GM18498 (cell line): ENCODE results near the gene TDRD12.

Source experiments
- ATAC-seq: cut with Tn5 transposase; IDR thresholded peaks from one replicate; pipeline ENCODE4 v1.9.1; 2021; ENCODE audit warnings: mild to moderate bottlenecking, moderate library complexity; ENCODE audit not compliant: unreplicated experiment

Gene TDRD12

DNA sequence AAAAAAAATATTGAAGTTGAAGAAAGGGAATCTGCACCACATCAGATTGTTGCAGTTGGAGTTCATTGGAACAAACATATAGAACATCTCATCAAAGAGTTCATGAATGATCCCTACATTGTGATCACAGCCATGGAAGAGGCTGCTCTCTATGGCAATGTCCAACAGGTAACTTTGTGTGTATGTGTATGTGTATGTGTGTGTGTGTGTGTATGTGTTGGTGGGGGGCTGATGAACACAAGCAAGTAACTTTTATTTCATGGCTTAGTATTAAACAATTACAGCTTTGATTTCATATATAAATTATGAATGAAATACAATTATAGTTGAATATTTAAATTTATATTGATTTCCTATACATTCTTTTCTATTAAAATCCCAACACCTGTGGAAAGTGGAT is 80.6 kb downstream of the TDRD12 start:
- no peak for ATAC-seq

DNA sequence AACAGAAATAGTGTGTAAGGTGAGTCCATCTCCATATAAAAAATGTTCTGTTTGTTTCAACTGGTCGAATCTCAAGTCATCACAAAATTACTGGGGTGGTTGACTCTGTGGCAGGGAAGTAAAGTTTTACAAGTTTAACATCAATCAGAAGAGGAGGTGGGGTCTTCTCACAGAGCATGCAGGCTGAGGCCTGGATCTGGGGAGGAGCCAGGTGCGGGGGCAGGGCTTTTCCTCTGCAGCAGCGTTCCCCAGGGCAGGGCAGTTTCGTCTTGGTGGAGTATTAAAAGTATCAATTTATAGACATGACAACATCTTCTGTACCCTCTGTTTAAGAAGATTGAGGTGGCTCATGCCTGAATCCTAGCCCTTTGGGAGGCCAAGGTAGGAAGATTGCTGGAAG is 81.2 kb downstream of the TDRD12 start:
- no peak for ATAC-seq

DNA sequence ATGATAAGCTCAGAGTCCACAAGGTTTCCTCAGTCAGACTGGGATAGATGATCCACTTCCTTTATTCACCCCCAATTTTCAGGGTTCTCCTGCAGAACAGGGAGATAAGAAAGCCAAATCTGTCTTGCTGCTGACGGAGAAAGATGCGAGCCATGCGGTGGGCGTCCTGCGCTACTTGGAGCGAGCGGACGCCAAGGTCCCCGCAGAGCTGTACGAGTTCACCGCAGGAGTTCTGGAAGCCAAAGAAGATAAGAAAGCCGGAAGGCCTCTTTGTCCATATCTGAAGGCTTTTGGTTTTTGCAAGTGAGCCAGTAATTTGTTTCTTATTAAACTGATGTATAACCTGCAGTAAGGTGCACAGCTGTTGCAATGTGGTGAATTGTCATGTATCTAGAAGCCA is 83.3 kb downstream of the TDRD12 start:
- ATAC-seq = no peak

DNA sequence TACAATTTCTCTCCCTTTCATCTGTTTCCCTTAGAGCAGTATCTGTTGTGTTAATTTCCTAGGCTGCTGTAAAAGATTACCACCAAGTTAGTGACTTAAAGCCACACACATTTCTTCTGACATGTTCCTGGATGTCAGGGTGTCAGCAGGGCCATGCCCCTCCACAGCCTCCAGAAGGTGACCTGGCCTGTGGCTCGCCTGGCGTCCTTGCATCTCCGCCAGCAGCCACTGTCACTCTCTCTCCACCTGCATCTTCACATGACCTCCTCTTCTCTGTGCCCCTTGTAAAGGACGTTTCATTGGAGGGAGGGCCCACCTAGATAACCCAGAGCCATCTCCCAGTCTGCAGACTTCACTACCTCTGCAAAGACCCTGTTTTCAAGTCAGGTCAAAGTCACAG is 88.7 kb downstream of the TDRD12 start:
- ATAC-seq = no peak

DNA sequence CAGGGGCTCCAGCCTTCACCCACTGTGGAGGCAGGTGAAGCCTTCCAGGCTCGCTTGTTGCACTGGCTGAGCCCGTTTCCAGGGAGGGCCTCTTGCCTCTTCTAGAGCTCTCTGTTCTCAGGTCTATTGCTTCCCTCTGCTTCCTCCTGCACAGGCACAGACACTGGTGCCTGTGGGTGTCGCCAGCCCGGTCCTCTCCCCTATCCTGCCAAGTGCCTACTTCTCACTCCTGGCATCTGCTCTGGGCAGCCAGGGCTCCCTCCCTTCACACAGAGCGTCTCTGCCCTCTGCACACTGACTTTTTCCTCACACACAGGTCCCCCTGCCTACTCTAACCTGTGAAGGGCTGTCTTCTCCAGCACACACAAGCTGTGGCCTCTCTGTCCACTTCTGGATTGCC is 89.7 kb downstream of the TDRD12 start:
- ATAC-seq = no peak

DNA sequence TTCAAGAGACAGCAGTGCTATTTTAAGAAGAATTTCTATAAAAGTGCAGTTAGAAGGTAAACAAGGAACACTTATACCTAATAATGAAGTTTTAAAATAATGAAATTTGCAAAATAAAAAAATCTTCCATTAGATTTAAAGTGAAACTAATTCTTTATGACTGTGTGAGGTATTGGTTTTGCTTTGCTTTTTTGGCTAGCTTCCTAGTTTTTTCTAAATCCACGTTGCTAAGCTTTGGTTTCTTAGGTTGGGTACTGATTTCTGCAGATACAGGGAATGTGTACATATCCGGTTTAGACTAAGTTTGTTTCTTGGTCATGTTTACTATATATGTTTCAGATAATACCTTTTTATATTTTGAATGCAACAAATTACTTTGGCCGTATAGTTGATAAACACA is 90.2 kb downstream of the TDRD12 start:
- ATAC-seq = no peak

DNA sequence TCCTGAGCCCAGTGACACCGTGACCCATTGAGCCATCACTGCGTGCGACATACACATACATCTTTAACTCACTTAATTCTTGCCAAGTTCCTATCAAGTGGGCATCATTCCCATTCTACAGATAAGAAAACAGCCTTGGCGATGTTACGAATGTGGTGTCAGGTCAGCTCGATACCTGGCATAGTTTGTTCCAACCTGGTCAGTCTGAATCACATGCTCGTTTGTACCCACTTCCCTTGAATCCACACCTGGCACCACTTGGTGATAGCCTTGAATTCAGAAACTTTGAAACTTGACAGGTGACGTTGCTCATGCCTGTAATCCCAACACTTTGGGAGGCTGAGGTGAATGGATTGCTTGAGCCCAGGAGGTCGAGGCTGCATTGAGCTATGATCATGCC is 90.9 kb downstream of the TDRD12 start:
- ATAC-seq = no peak

DNA sequence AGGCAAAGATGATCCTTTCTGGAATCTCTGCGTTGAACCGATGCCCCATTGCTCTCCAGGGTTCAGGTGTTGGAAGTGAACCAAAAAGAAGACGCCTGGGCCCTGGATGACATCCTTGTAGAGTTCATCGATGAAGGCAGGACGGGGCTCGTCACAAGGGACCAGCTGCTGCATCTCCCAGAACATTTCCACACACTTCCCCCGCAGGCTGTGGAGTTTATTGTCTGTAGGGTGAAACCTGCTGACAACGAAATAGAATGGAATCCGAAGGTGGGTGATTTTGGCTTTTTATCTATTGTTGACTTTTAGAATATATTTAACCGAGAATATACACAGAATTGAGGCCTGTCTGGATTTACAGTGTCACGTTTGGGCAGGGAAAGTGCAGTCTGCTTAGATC is 91.6 kb downstream of the TDRD12 start:
- no peak for ATAC-seq

DNA sequence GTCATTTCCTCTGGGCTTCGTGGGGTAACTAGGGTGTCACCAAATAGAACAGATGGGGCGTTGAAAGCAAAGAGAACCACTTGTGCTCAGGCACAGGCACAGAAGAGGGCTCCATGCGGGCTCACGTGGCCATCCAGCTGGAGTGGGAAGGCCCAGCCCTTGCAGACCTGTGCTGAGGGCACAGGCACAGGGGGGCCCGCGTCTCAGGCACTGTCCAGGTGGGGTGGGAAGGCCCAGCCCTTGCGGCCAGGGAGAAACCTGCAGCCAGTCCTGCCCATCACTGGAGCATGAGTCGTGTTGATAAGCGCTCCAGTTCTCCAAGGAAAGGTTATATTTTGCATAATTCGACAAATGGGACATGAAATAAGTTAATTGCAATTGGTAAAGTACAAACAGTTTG is 92.5 kb downstream of the TDRD12 start:
- no peak for ATAC-seq

DNA sequence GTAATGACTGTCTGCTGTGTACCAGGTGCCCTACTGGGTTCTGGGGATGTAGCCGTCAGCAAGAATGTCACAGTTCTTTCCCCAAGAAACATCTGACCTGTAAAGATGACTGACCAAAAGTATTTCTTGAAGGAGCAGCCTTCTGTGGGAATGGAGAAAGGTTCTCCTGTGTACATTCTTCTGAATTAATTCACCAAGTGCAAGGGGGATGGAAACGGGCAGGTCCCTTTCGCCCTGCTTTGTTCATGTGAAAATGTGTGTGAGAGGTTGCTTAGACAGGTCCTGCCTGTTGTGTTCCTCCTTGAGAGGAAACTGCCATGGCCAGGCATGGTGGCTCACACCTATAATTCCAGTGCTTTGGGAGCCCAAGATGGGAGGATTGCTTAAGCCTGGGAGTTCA is 93.0 kb downstream of the TDRD12 start:
- ATAC-seq = no peak

DNA sequence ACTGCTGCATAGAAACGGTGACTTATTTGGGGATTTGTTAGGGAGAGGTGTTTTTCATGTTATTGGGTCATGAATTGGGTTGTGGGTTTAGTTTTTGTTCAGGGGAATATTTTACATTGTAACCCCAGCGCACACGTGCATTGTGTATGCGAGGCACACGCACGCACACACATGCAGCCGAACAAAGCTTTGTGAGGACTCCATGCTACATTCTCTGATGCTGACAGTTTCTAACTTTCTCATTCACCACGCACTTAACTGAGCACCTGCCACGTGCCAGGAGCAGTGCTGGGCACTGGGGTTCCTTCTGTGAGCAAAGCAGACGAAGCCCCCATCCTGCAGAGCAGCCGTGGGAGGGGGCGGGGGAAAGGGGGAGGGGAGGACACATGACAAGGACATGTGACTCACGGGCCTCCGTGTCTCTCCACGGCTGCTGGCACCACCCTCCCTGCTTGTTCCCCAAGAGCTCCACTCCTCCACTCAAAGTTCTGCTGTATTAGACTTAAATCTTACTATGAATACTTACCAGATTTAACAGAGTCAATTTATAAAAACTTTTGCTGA is 94.4 kb downstream of the TDRD12 start:
- ATAC-seq = no peak

DNA sequence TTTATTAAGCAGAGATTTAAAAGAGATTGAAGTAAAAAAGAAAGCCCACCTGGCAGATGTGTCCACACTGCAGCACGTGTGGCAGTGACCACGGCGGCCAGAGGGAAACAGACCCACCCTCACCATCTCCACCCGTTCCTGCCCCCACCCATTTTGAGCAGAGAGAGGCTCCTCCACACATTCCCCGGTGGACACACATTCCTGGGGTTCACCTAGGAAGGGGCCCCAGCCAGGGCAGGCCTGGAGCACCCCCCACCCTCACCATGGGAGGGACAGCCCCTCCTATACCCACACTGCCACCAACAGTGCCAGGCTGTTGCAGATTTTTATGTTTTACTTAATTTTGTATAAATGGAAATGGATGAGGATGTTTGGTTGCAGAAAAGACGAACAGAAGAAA is 95.1 kb downstream of the TDRD12 start:
- ATAC-seq = no peak

DNA sequence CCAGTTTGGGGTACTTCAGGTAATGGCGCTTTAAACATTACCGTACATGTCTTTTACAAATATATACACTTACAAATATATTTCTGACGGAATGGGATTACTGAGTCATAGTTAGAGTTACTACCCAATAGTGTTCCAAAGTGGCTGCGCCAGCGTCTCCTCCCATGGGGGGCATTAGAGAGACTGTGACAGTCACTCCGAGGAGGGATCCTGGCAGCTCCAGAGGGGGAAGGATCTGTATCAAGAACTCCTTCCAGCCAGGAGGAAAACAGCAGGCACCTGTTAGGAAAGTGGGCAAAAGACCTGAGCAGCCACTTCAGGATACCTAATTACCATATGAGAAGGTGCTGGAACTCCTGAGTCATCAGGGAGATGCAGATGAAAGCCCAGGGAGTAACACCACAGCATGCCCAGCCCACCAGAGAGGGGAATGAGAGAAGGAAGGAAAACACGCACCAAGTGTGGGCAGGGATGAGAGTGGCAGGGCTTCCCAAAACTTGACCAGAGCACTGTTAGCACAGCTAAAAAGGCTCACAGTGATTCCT is 97.1 kb downstream of the TDRD12 start:
- ATAC-seq = no peak

DNA sequence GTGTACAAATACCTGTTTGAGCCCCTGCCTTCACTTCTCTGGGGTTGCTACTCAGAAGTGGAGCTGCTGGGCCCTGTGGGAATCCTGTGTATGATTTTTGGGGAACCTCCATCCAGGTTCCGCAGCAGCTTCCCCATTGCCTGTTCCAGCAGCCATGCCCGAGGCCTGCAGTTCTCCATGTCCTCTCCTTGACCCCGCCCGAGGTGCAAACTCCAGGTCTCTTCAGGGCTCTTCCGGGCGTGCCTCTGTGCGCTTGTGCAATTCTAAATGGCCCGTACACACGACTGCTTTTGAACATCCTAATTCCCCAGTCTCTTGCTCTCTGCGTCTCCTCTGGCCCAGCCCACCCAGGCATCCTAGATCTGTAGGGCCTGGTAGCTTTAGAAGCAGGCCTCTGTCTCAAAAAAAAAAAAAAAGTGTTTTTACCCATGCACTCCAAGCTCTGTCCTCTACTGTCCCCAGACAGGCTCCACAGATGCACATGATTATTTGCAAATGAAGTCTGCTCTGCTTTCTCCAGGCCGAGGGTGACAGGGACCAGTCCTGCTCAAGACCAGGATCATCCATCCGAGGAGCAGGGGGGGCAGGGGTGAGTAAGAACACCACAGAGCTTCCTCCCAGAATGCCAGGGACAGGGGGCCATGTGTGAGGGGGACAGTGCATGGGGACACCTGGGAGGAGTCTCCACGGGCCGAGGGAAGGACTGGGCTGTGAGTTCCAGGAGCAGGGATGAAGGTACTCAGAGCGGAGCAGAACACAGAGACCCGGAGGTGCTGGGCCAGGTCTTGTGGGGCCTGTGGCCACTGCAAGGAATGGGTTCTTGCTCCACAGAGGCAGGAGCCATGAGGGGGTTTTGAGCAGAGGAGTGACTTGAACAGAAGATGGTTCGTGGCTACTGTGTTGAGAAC is 98.3 kb downstream of the TDRD12 start:
- no peak for ATAC-seq

DNA sequence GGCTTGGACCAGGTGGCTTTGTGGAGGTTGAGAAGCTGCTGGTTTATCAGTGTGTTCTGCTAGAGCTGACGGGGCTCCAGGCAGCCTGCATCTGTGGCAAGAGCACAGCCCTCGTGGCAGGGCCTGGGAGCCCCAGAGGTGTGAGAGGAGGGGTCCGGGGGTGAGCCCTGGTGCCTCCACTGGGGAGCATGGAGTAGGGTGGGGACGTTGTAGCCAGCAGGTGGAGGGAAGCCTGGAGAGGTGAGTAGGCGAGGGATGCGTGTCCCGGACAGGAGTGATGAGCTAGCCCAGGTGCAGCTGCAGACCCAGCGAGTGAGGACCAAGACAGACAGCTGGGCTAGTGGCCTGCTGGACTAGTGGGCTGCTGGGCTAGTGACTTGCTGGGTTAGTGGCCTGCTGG is 99.0 kb downstream of the TDRD12 start:
- no peak for ATAC-seq

DNA sequence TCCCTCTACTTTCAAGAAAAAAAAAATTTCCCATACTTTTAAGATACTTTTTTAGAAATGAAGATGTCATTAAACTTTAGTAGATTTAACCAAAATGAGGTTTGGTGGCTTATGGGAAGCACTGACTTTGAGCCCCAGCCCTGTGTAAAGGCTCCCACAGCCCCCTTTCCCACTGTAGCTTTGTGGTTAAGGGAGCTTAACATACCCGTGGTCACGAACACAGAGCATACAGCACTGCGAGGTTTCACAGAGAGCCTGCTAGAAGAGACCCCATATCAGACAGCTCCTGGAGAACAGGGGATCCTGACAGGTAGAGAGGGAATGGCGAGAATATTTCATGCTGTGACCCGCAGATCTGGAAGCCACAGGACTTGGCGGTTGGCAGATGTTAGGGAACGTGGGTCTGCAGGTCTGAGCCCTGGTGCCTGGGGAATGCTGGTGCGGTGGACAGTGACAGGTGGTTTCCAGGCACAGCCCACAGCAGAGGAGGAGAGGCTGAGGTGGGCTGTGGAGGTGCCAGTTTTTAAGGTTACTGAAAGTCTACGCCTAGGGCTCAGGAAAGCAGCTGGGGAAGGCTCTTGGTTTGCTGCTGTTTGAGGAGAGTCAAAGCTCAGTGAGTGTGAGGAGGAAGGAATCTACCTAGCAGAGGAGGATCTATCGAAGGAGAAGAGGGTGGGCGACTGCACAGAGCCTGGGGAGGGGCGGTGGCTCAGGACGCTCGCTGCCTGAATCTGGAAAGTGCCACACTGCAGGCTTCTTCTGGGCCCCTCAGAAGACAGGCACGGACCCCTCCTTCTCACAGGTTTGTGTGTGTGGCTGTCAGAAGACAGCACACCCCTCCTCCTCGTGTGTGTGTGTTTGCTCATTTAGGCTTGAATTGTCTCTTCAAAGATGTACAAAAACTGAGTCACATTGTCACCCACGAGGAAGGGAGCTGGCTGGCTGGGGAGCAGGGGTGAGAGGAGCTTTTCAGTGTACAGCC is 100.1 kb downstream of the TDRD12 start:
- ATAC-seq = no peak

DNA sequence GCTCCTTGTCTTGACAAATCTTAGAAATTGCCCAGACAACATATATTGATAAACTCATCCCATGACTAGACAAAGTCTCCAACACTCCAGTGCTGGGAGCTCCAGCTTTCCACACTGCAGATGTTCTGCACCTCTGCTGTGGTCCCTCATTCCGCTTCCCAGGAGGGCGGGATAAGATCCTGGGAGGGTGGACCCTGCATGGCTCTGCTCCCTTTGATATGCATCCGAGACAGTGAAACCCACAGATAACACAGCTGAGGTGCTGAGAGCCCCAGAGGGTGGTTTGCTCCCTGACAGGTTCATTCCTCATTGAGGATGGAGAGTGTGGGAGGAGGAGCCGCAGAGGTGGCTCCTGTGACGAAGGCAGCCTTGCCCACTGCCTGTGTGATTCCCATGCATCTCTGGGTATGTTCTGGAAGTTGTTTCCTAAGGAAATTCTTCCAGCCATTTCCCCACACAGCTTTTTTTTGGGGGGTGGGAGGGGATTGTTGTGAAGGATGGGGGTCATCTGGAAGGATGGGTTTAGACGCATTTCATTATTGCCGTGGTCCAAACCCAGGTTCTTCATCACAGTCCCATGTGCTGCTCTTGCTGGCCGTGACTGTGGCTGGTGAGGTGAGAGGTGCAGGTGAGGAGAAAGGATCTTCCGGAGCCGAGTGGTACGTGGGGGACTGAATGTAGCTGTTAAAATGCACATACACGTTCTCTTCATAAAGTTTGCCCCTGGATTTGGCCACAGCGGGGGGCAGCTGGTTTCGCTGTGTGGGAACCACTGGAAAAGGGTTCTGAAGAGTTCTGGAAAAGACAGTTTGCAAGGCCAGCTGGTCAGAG is 103.6 kb downstream of the TDRD12 start:
- no peak for ATAC-seq

DNA sequence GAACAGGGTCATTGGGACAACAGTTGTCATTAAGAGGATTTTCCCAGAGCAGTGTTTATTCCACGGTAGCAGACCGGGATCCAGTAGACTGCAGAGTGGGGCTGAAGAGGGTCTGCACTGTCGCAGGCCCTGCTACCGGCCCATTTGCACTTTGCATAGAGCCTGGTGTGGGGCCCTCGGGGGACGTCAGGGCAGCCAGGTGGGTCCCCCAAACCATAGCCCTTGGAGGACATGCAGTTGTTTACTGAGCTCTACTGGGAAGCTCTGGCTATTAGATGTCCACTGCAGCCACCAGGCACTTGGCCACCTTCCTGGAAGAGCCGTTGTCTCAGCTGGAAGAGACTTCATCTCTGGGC is 104.2 kb downstream of the TDRD12 start:
- ATAC-seq = no peak

DNA sequence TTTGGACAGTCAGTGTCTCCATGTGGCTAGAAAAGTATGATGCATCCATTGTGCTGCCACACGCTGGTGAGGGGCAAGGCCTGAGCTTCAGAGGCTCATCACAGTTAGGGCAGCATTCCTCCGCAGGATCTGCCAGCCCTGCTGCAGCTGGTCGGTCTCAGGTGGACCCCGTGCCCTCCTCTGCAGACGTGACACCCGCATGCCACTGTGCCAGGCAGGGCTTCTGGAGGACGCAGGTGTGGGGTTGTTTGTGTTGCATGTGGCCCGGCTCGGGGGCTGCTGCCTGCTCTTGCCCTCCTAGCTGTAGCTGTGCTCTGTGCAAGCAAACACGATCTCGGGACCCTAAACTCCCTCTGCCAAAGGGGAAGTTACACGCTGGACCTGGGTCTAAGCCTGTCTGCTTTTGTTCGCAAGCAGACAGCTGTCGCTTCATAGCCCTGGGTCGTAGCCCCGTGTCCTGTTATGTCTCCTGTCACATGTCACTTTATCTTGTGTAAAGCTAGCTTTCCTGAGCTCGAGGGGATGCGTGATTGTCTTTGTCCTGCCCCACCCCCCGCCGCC is 104.7 kb downstream of the TDRD12 start:
- ATAC-seq = no peak
